Thoracic aorta (tissue), 2 donors: ENCODE data around the gene KLHL18. TPM values are rescaled to one million over a fixed set of nuclear protein-coding genes. Genes with fewer than 3 reads are reported as not detected.

Source experiments
- ATAC-seq: fragments of 150-250 bp; one replicate; pipeline ENCODE4 v1.8.0; 2017; ENCODE audit warnings: low read depth; ENCODE audit not compliant: insufficient number of reproducible peaks, low FRiP score
- DNase-seq: peaks from one replicate; pipeline ENCODE4 v3.0.0-alpha.2; 2020; ENCODE audit warnings: low spot score
- H3K27ac ChIP-seq, 2 donors: fragments of 200-600 bp; sonication (generic); 1 replicate in 1 of 2; 2 replicates in 1 of 2; pipeline ENCODE4 v1.5.1; 2016; ENCODE audit warnings: mild to moderate bottlenecking in 2 of 2, moderate library complexity in 2 of 2
- H3K27me3 ChIP-seq: fragments of 200-600 bp; sonication (generic); replicated peaks from 2 replicates; pipeline ENCODE4 v1.6.0; 2016; ENCODE audit warnings: mild to moderate bottlenecking; ENCODE audit not compliant: insufficient read depth
- H3K36me3 ChIP-seq: fragments of 200-600 bp; sonication (generic); one replicate; pipeline ENCODE4 v1.5.1; 2016
- H3K4me1 ChIP-seq, 2 donors: fragments of 200-600 bp; sonication (generic); 1 replicate in 1 of 2; 2 replicates in 1 of 2; pipeline versions ENCODE4 v1.5.1 to v1.6.0; 2016; ENCODE audit warnings: low read depth in 2 of 2, mild to moderate bottlenecking in 1 of 2; ENCODE audit not compliant: control insufficient read depth in 1 of 2
- H3K4me3 ChIP-seq: fragments of 200-600 bp; sonication (generic); 2 replicates; pipeline ENCODE4 v1.5.1; 2016; ENCODE audit warnings: mild to moderate bottlenecking
- H3K9me3 ChIP-seq: fragments of 200-600 bp; sonication (generic); 2 replicates; pipeline ENCODE4 v1.5.1; 2016
- CTCF ChIP-seq: fragments of 200-600 bp; sonication (generic); IDR thresholded peaks from one replicate; pipeline ENCODE4 v1.5.1; 2019; ENCODE audit warnings: antibody characterized with exemption
- total RNA-seq, 2 donors: library from RNA; depleted of rRNA; stranded (reverse); fragments of >200 nt; gene quantifications; one replicate each; pipeline versions ENCODE4 v1.1.0 to v1.2.3, GENCODE V29; 2016

KLHL18 gene
- total RNA-seq, 2 donors from 2014 or later: 18.4 to 30.9 TPM

GRCh38 chr3:47380601-47381316, 98.0 kb downstream of the KLHL18 start, which contains the start of gene PTPN23:
TSS of gene PTPN23 (plus strand) at chr3:47381021. CDS start at chr3:47381097, 76 bp downstream.
- TF ChIP-seq CTCF: no peak
- Histone ChIP-seq H3K4me3 (peak within 1 kb of the TSS; percentile 78), H3K27ac (peak within 1 kb of the TSS; percentile 87 to 94), H3K4me1 (peaks cover 11 to 41% of the 10 kb centered on the region in 2 donors), H3K9me3 (no peaks in the 10 kb centered on the region), H3K36me3 (no peaks in the 10 kb centered on the region), H3K27me3 (no peaks in the 10 kb centered on the region)
- ATAC-seq (peak; percentile 84), DNase-seq (peak; percentile 94)

GRCh38 chr3:47381317-47382157, 98.8 kb downstream of the KLHL18 start:
- ATAC-seq (peak; percentile 5), DNase-seq (peak; percentile 56)
- no peak for TF ChIP-seq CTCF
- Histone ChIP-seq H3K4me1 (peaks cover 11 to 41% of the 10 kb centered on the region in 2 donors), H3K9me3 (no peaks in the 10 kb centered on the region), H3K27ac (peak overlapping the region; percentile 87 to 94), H3K36me3 (peaks cover under 1% of the 10 kb centered on the region), H3K27me3 (no peaks in the 10 kb centered on the region), H3K4me3 (peak overlapping the region; percentile 78)

- no peak for ATAC-seq
- Histone ChIP-seq H3K36me3 (peaks cover 2% of the 10 kb centered on the region), H3K9me3 (no peaks in the 10 kb centered on the region), H3K4me1 (peaks cover 9 to 32% of the 10 kb centered on the region in 2 donors), H3K27ac (no peak overlapping the region), H3K4me3 (no peak overlapping the region), H3K27me3 (no peaks in the 10 kb centered on the region)
- DNase-seq: no peak
- TF ChIP-seq CTCF: no peak
Measured at GRCh38 chr3:47384425-47384824, 101.7 kb downstream of the KLHL18 start.

- no peak for TF ChIP-seq CTCF
- Histone ChIP-seq H3K4me1 (peaks cover 3 to 26% of the 10 kb centered on the region in 2 donors), H3K27ac (no peak overlapping the region), H3K9me3 (no peaks in the 10 kb centered on the region), H3K36me3 (peaks cover 2% of the 10 kb centered on the region), H3K27me3 (no peaks in the 10 kb centered on the region), H3K4me3 (no peak overlapping the region)
- ATAC-seq (no peak), DNase-seq (no peak)
Measured at GRCh38 chr3:47385007-47385406, 102.3 kb downstream of the KLHL18 start.

- Histone ChIP-seq H3K4me3 (no peak overlapping the region), H3K4me1 (peaks cover 3 to 24% of the 10 kb centered on the region in 2 donors), H3K36me3 (peaks cover 2% of the 10 kb centered on the region), H3K27me3 (no peaks in the 10 kb centered on the region), H3K9me3 (no peaks in the 10 kb centered on the region), H3K27ac (no peak overlapping the region)
- TF ChIP-seq CTCF: no peak
- ATAC-seq (no peak), DNase-seq (no peak)
Measured at GRCh38 chr3:47385796-47386195, 103.1 kb downstream of the KLHL18 start.
